OCI-LY1 (cell line): ENCODE data around the gene PCSK5.

ENCODE experiments used
- H2AFZ ChIP-seq: fragments of 200-600 bp; sonication (generic), shearing (Covaris generic); 2 replicates; pipeline ENCODE4 v1.6.0; 2014; ENCODE audit warnings: antibody characterized with exemption, mild to moderate bottlenecking, low read length
- H3F3A ChIP-seq: fragments of 200-600 bp; sonication (generic), shearing (Covaris generic); 2 replicates; pipeline ENCODE4 v1.6.0; 2014; ENCODE audit warnings: mild to moderate bottlenecking, antibody characterized with exemption, low read length, moderate library complexity; ENCODE audit not compliant: insufficient read depth
- H3K27ac ChIP-seq: fragments of 200-600 bp; sonication (generic); 2 replicates; pipeline ENCODE4 v1.5.1; 2014; ENCODE audit warnings: low read length, mixed run types, mild to moderate bottlenecking, low read depth; ENCODE audit not compliant: poor library complexity, severe bottlenecking
- H3K27me3 ChIP-seq: fragments of 200-600 bp; sonication (generic); 2 replicates; pipeline ENCODE4 v1.6.0; 2014; ENCODE audit warnings: antibody characterized with exemption, mild to moderate bottlenecking, low read length, moderate library complexity; ENCODE audit not compliant: insufficient read depth
- H3K36me3 ChIP-seq: fragments of 200-600 bp; sonication (generic); 2 replicates; pipeline ENCODE4 v1.6.1; 2014; ENCODE audit warnings: mild to moderate bottlenecking, antibody characterized with exemption, low read length, moderate library complexity, mixed read lengths; ENCODE audit not compliant: insufficient read depth
- H3K4me1 ChIP-seq: fragments of 200-600 bp; sonication (generic); 2 replicates; pipeline ENCODE4 v1.5.1; 2014; ENCODE audit warnings: mild to moderate bottlenecking, low read length, moderate library complexity; ENCODE audit not compliant: insufficient read depth, severe bottlenecking
- H3K4me2 ChIP-seq: fragments of 200-600 bp; sonication (generic), shearing (Covaris generic); 2 replicates; pipeline ENCODE4 v1.6.1; 2014; ENCODE audit warnings: low read length
- H3K4me3 ChIP-seq: fragments of 200-600 bp; sonication (generic); 2 replicates; pipeline ENCODE4 v1.5.1; 2014; ENCODE audit warnings: low read length, low read depth, mild to moderate bottlenecking, mixed read lengths; ENCODE audit not compliant: poor library complexity, severe bottlenecking
- H3K79me2 ChIP-seq: fragments of 200-600 bp; shearing (Covaris generic); 2 replicates; pipeline ENCODE4 v1.6.1; 2016; ENCODE audit warnings: mixed run types, low read length, mixed read lengths; ENCODE audit not compliant: insufficient read depth
- H3K9ac ChIP-seq: fragments of 200-600 bp; sonication (generic), shearing (Covaris generic); 2 replicates; pipeline ENCODE4 v1.6.1; 2014; ENCODE audit warnings: mild to moderate bottlenecking, low read length, mixed read lengths
- H3K9me2 ChIP-seq: fragments of 200-600 bp; sonication (generic), shearing (Covaris generic); 2 replicates; pipeline ENCODE4 v1.6.1; 2014; ENCODE audit warnings: low read depth, mild to moderate bottlenecking, low read length, mixed read lengths
- H3K9me3 ChIP-seq: fragments of 200-600 bp; shearing (Covaris generic); 2 replicates; pipeline ENCODE4 v1.6.1; 2014; ENCODE audit warnings: low read length, mixed read lengths
- H4K20me1 ChIP-seq: fragments of 200-600 bp; sonication (generic), shearing (Covaris generic); 2 replicates; pipeline ENCODE4 v1.6.0; 2016; ENCODE audit warnings: mild to moderate bottlenecking, low read length; ENCODE audit not compliant: insufficient read depth
- EZH2 ChIP-seq: fragments of 200-600 bp; sonication (generic), shearing (Covaris generic); IDR thresholded peaks from 2 replicates; pipeline ENCODE4 v1.8.0; 2017; ENCODE audit warnings: borderline replicate concordance, mixed run types, mild to moderate bottlenecking, antibody characterized with exemption, low read length, moderate library complexity, mixed read lengths
- TF ChIP-seq, protein P1 (sequence below): fragments of 200-600 bp; sonication (generic), shearing (Covaris generic); IDR thresholded peaks from 2 replicates; pipeline ENCODE4 v1.5.1; 2017; ENCODE audit warnings: mild to moderate bottlenecking, antibody characterized with exemption, low read length, moderate library complexity, mixed read lengths

The PCSK5 gene

DNA sequence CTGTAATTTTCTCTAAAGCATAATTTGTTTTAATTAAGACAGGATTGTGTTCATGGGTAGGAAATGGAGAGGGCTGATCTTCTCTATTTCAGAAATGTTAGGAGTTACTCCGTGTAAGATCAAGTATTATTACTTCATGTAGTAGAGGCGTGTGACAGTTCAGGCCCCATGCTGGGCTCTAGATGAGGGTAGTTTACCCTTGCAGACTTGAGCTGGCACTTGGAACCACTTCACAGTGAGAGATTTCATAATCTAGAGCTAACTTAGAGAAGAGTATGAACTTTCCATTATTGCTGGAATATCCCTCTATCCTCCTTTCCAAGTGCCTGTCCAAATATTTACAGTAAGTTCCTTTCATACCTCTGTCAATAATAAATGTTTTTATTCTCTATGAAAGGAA, 195.1 kb downstream of the PCSK5 start:
- Histone ChIP-seq H3K79me2 (no peaks in the 10 kb centered on the region), H3K36me3 (no peaks in the 10 kb centered on the region), H3K9ac (no peak overlapping the region), H3K27ac (no peak overlapping the region), H3K9me3 (no peaks in the 10 kb centered on the region), H3K4me1 (no peaks in the 10 kb centered on the region), H3K4me3 (no peak overlapping the region), H2AFZ (no peak overlapping the region), H3F3A (no peaks in the 10 kb centered on the region), H3K4me2 (no peak overlapping the region), H3K27me3 (no peaks in the 10 kb centered on the region; the same call in 1 of the 2 replicates), H4K20me1 (no peaks in the 10 kb centered on the region), H3K9me2 (no peaks in the 10 kb centered on the region)
- TF ChIP-seq, protein P1, sequence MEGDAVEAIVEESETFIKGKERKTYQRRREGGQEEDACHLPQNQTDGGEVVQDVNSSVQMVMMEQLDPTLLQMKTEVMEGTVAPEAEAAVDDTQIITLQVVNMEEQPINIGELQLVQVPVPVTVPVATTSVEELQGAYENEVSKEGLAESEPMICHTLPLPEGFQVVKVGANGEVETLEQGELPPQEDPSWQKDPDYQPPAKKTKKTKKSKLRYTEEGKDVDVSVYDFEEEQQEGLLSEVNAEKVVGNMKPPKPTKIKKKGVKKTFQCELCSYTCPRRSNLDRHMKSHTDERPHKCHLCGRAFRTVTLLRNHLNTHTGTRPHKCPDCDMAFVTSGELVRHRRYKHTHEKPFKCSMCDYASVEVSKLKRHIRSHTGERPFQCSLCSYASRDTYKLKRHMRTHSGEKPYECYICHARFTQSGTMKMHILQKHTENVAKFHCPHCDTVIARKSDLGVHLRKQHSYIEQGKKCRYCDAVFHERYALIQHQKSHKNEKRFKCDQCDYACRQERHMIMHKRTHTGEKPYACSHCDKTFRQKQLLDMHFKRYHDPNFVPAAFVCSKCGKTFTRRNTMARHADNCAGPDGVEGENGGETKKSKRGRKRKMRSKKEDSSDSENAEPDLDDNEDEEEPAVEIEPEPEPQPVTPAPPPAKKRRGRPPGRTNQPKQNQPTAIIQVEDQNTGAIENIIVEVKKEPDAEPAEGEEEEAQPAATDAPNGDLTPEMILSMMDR = no peak
- no peak for TF ChIP-seq EZH2

DNA sequence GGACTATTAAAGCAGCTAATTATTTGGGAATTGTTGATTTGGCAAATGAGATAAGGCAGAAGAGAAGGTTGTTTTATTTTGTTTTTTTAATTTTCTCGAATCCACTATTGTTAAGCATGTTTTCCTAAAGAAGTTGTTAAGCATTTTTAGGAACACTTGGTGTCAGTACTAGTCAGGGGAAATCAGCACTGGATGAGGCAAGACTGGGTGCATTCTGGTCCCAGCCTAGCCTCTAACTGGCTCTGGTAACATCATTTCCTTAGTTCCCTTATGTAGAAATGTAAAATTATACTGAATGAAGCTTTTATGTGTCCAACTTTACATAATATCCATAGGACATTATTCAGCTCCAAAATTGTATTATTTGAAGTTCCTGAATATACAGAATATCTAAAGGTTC, 196.1 kb downstream of the PCSK5 start:
- no peak overlapping the region for H3K4me2 ChIP-seq
- no peak overlapping the region for H3K27ac ChIP-seq
- no peaks in the 10 kb centered on the region for H3K4me1 ChIP-seq
- no peak overlapping the region for H3K9ac ChIP-seq
- TF ChIP-seq, protein P1 = no peak
- no peak for TF ChIP-seq EZH2
- no peaks in the 10 kb centered on the region for H3F3A ChIP-seq
- H3K79me2 ChIP-seq = no peaks in the 10 kb centered on the region
- no peak overlapping the region for H2AFZ ChIP-seq
- no peaks in the 10 kb centered on the region; the same call in 1 of the 2 replicates for H3K27me3 ChIP-seq
- no peaks in the 10 kb centered on the region for H3K36me3 ChIP-seq
- no peaks in the 10 kb centered on the region for H4K20me1 ChIP-seq
- no peaks in the 10 kb centered on the region for H3K9me2 ChIP-seq
- H3K9me3 ChIP-seq = no peaks in the 10 kb centered on the region
- H3K4me3 ChIP-seq = no peak overlapping the region

DNA sequence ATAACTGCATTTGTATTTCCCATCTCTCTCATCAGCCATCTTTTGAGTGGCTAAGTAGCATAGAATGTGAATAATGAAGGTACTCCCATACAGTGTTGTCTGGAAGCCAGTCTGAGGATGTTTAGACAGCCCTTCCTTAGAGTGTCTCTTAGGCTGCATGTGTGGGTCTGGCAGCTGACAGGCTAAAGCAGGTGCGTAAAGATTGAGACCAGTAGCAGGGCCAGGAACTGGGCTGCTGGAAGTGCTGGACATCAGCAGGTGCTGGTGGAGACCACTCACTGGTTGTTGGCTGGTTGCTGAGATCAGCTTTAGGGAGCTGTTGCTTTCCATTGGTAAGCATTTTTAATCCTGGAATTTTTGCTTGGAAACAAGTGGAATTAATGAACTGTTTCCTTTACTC, 197.5 kb downstream of the PCSK5 start:
- H3K9ac ChIP-seq = no peak overlapping the region
- no peak overlapping the region for H3K27ac ChIP-seq
- H3F3A ChIP-seq = no peaks in the 10 kb centered on the region
- no peak overlapping the region for H3K4me2 ChIP-seq
- TF ChIP-seq, protein P1 = no peak
- TF ChIP-seq EZH2 = no peak
- H3K9me2 ChIP-seq = no peaks in the 10 kb centered on the region
- no peak overlapping the region for H2AFZ ChIP-seq
- no peaks in the 10 kb centered on the region for H3K4me1 ChIP-seq
- no peaks in the 10 kb centered on the region for H3K27me3 ChIP-seq
- no peaks in the 10 kb centered on the region for H3K9me3 ChIP-seq
- no peaks in the 10 kb centered on the region for H3K36me3 ChIP-seq
- H4K20me1 ChIP-seq = no peaks in the 10 kb centered on the region
- no peaks in the 10 kb centered on the region for H3K79me2 ChIP-seq
- H3K4me3 ChIP-seq = no peak overlapping the region
